Fibroblast of skin of right quadriceps (primary cell): ENCODE measurements around the gene PARP14.
"Not testable (repeated sequence)": the region's sequence is repeated elsewhere in the genome, so short reads cannot be mapped to it uniquely, and the experiment has no call there.

Experiments used
- DNase-seq: peaks from one replicate; pipeline ENCODE4 v3.0.0-alpha.2; 2013

PARP14 gene

GRCh38 chr3:122677216-122677615, 3.4 kb upstream of the PARP14 start:
- no peak for DNase-seq

GRCh38 chr3:122678506-122678905, 2.1 kb upstream of the PARP14 start:
- DNase-seq: no peak

DNA sequence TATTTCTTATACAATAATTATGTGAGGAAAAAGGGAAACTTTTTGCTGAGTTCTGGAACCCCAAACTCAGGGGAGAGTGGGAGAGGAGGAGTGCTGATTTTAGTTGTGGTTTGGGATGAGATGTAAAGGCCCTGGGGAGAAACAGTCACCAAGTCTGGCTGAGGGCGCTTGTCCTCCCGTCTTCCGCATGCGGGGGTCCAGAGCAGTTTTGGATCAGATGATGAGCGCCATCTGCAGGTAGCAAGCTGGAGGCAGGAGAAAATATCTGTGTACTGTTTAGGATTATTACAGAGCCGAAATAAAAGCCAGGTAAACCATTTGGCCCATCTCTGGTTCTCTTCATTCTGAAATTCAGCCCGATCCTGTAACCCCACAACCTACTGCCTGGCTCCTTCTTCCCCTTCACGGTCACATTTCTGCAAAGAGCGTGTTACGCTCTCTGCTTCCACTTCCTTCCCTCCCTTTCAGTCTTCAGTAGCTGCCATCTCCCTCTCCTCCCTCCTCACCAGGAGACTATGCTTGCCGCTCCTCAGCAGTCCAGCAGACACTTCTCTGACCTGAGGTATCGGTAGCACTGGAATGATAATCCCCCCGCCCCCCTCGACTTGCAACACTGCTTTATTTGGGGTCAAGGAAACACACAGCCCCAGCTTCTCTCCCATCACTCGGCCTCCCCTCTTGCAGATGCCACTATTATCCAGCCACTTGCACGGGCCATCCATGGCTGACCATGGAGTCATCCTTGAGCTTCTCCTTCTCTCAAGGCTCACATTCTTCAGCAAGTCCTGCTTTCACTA, 1.4 kb upstream of the PARP14 start:
- peak; percentile 76 for DNase-seq

- DNase-seq: peak; percentile 7
Measured at GRCh38 chr3:122679882-122680474, 661 bp upstream of the PARP14 start.

DNA sequence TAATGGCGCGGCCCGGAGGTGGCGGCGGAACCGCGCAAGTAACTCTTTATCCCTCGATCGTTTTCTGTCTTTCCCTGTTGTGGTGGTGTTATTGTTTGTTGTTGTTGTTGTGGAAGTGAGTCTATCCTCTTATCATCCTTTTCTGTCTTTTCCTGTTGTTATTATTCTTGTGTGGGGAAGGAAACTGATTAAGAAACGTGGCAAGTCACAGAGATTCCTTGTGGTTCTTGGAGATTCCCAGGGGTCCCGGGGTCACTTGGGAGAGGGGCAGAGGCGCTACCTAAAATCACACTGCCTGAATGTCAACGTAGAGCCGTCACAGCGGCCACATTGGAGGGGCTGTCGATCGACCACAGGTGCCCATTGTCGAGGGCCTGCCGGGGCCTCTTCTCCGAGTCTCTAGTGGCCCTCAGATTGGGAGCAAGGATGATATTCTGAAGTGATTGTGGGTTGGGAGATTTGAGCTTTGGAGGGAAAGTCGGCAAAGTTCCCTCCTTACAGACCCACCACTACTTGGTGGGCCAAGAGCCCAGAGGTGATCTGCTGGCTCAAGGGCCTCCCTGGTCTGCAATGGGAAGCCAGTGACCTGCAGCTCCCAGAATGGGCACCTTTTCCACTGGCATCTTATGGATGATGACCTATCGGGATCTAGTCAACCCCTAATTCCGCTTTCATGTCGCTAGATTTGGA, 790 bp downstream of the PARP14 start:
- DNase-seq: no peak

DNA sequence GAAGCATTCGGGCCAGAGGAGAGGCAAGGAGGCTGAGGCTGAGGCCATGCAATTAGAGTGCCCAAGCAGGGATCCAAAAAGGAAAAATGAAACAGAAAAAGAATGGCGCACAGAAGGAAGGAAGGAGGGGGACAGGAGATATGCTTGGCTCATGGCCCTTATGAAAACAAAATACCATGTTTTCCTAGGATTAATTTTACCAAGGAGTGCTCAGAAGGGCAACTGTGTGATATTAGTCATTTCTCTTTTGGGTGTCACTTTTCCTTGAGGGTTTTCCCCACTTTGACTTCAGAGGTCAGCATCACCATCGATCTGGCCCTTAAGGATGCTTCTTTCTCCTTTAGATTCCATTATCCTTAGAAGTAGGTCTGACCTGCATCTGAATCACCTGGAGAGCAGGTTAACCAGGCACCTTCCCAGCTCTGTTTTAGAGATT, 1.4 kb downstream of the PARP14 start:
- DNase-seq: no peak

GRCh38 chr3:122682778-122683411, 2.3 kb downstream of the PARP14 start:
- DNase-seq: not testable (repeated sequence)

GRCh38 chr3:122687298-122687697, 6.7 kb downstream of the PARP14 start:
- no peak for DNase-seq

DNA sequence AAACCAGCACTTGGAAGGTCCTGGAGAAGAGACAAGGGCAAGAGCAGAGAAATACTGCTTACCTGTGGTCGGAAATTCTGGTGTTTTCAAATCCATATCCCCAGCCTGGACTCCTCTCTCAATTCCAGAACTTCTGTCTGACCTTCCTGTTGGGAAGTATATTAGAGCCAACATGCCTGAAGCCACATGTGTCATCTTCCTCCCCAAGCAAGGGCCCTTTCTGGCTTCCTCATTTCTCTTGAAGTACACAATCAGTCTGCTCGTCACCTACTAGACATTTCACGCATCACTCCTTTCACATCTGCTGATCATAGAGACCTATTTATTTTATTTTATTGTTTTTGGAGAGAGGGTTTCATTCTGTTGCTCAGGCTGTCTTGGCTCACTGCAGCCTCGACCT, 8.4 kb downstream of the PARP14 start:
- no peak for DNase-seq

- peak; percentile 10 for DNase-seq
Measured at GRCh38 chr3:122689587-122689986, 8.9 kb downstream of the PARP14 start.

DNA sequence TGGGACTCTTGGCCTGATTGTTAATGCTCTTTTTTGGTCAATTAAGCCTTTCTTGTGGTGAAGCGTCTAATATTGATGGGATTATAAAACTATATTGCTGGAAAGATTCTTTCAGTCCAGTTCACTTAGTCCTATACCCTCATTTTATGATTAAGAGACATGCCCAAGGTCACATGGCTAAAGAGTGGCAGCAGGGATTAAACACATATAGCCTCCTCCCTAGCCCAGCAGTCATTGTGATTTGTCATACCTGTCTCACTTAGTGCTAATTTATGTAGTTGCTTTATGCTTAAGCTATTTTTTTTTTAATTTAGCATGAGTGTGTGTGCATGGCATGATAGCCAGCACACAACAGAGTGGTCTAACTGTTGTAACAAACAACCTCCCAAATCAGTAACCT, 9.5 kb downstream of the PARP14 start:
- no peak for DNase-seq

DNA sequence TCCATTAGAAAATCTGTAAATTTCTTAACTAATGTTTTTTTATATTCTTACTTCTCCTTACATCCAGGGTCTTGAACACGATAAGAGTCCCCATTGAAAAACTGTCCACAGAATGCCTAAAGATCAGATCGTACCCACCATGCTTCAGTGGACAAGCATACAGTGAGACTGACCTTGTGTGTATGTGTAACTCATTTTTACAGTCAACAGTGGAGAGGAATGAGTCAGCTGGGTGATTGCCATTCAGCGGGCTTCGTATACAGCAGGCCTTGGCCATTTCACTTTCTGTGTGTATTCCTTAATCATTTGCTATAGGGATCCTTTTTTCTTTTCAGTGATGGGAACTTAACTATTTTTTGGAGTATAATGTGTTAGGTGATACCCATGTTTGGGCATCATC, 10.6 kb downstream of the PARP14 start:
- peak; percentile 27 for DNase-seq

GRCh38 chr3:122692674-122693073, 12.0 kb downstream of the PARP14 start:
- DNase-seq: no peak

- DNase-seq: no peak
Measured at GRCh38 chr3:122694966-122695365, 14.3 kb downstream of the PARP14 start.

DNA sequence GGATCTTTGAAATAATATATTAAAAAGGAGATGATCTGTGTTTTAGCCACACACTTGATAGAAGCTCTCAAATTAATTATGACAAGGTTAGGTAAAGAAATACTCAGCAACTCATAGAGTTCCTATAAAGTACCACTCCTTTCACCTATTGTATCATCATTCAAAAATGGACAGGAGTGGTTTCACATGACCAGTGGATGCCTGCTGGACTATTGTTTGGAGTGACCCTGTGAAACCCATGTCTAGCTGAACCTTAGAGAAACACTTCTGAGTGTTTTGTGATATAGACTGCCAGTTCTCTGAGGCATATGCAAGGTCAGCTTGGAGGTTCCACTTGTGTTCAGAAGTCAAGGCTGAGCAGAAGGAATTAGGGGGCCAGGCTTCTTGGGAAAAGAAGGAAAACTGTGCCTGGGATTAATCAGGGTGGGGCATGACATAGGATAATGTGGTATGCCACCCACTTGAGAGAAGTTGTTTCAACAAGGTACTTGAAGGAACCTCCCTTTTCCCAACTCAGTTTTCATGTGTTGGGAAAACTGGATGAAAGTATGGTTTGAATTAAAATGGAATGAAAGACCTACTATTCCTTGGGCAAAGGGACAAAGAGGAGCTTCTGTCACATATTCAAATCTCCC, 15.4 kb downstream of the PARP14 start:
- no peak for DNase-seq

DNA sequence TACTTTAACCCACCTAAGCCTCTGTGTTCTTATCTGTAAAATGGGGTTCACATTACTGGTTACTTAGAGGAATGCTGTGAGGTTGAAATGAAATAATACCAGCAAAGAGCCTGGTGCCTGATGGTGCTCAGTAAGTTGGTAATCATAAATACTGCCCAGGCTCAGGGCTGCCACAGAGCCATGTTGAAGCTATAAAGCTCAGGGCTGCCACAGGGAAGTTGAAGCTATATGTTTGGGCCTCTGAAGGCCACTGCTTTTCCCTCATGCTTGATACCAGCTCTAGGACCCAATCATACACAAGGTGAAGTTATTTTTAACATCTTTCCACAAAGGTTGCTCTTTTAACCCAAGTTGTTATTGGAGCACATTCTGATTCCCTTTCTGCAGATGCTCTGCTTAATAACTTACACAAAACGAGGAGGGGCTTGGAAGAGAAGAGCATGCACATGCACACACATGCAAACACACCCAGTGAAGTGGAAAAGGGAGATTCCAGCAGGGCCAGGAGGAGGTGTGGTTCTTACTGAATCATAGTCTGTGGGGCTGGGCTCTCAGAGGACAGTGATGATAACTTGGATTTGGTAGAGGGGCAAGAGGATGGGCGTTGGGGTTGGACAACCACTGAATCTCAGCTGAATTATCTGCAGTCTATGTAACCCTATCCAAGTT, 17.4 kb downstream of the PARP14 start:
- no peak for DNase-seq

- no peak for DNase-seq
Measured at GRCh38 chr3:122700193-122700592, 19.6 kb downstream of the PARP14 start.

DNA sequence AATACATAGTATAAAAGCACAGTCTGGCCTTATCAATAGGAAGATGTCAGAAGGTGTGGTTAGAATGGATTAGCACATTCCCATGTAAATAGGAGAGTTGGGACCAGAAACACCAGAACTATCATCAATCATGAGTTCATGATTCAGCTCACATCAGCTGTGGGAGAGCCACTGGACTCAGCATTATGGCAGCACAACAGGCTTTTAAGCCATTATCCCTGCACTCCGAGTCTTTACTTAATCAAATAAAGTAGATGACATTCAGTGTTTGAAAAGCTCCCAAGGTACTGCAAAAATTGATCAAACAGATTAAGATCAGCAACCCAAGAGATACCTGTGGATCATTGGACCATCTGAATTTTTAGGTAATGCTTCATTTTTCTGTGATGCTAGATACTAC, 24.7 kb downstream of the PARP14 start:
- no peak for DNase-seq

GRCh38 chr3:122710616-122711251, 30.1 kb downstream of the PARP14 start:
- not testable (repeated sequence) for DNase-seq

GRCh38 chr3:122714273-122714672, 33.6 kb downstream of the PARP14 start:
- no peak for DNase-seq

GRCh38 chr3:122716667-122717066, 36.0 kb downstream of the PARP14 start:
- no peak for DNase-seq
